Dendritic cell treated with granulocyte-macrophage colony-stimulating factor and Interleukin-4, amounts not matched to agents 40 ng/mL and 50 ng/mL, for 4 days (primary cell): ENCODE data around the gene LRCH4.
A peak's percentile ranks its signal among the peaks of the same experiment; 100 is the strongest.

ENCODE experiments used
- H3K27ac Mint-ChIP-seq: one replicate; pipeline ENCODE4 v1.8.0; 2022; ENCODE audit warnings: mild to moderate bottlenecking, mixed read lengths
- H3K27me3 Mint-ChIP-seq: one replicate; pipeline ENCODE4 v1.8.0; 2022; ENCODE audit warnings: mild to moderate bottlenecking, mixed read lengths
- H3K36me3 Mint-ChIP-seq: one replicate; pipeline ENCODE4 v1.8.0; 2022; ENCODE audit warnings: low read depth, mixed read lengths
- H3K4me1 Mint-ChIP-seq: one replicate; pipeline ENCODE4 v1.8.0; 2022; ENCODE audit warnings: low read depth, mixed read lengths
- H3K4me3 Mint-ChIP-seq: one replicate; pipeline ENCODE4 v1.8.0; 2022; ENCODE audit warnings: mild to moderate bottlenecking, moderate library complexity, mixed read lengths
- H3K9me3 Mint-ChIP-seq: one replicate; pipeline ENCODE4 v1.8.0; 2022; ENCODE audit warnings: mixed read lengths
- intact Hi-C: fragments of 100-400 bp; cut with micrococcal nuclease; formaldehyde crosslinking; loops from one replicate; pipeline ENCODE4 v1.15.0; 2022

Gene LRCH4

DNA sequence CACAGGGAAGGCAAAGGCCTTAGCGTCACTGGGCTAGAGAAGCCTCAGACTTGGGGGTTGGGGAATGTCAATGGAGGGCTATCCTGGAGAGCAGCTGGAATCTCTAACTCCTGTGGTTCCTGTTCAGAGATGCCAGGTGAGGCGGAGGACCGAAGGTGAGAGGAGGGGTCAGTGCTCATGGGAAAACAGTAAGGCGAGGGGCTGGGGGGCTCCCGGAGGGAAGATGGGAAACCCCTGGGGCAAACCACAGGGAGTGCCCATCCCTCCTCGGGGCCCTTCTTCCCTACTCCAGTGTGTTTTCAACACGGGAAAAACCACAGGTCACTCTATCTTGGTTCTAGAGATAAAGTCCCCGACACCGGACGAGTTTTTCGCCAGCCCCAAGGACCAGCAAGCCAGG, 3.3 kb downstream of the LRCH4 start:
- intact Hi-C loops, result loop anchor here (10.0 kb wide), 1 partner anchor 92 kb away; the partner anchor contains the start of gene GNB2
- H3K4me3 Mint-ChIP-seq, result peak overlapping the region; percentile 95
- peak overlapping the region; percentile 90 for H3K27ac Mint-ChIP-seq
- no peaks in the 10 kb centered on the region for H3K9me3 Mint-ChIP-seq
- peaks cover 37% of the 10 kb centered on the region for H3K4me1 Mint-ChIP-seq
- H3K27me3 Mint-ChIP-seq, result no peaks in the 10 kb centered on the region
- H3K36me3 Mint-ChIP-seq, result peaks cover 20% of the 10 kb centered on the region

DNA sequence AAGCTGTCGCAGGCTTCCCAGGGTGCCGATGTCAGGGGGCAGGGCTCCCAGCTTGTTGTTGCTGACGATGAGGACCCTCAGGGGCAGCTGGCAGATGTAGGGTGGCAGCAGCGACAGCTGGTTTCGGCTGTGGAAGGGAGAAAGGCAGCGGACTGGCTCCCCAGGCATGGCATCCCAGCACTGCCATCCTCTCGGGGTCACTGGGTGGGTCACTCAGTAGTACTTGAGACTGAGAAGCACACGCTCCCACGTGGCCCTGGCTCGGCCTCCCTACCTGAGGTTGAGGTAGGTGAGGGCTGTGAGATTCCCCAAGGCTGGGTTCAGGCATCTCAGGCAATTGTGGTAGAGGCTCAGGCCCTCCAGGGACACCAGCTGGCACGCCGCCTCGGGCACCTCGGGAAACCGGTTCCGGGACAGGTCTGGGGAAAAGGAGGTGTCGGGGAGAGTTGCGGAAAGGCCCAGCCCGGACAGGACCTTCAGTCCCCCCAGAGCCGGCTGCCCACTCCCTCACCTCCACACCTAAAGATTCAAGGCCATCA, 3.8 kb downstream of the LRCH4 start:
- peak overlapping the region; percentile 90 for H3K27ac Mint-ChIP-seq
- peak overlapping the region; percentile 95 for H3K4me3 Mint-ChIP-seq
- no peaks in the 10 kb centered on the region for H3K27me3 Mint-ChIP-seq
- H3K36me3 Mint-ChIP-seq, result peaks cover 20% of the 10 kb centered on the region
- intact Hi-C loops, result loop anchor here (10.0 kb wide), 1 partner anchor 93 kb away; the partner anchor contains the start of gene GNB2
- no peaks in the 10 kb centered on the region for H3K9me3 Mint-ChIP-seq
- H3K4me1 Mint-ChIP-seq, result peaks cover 34% of the 10 kb centered on the region

DNA sequence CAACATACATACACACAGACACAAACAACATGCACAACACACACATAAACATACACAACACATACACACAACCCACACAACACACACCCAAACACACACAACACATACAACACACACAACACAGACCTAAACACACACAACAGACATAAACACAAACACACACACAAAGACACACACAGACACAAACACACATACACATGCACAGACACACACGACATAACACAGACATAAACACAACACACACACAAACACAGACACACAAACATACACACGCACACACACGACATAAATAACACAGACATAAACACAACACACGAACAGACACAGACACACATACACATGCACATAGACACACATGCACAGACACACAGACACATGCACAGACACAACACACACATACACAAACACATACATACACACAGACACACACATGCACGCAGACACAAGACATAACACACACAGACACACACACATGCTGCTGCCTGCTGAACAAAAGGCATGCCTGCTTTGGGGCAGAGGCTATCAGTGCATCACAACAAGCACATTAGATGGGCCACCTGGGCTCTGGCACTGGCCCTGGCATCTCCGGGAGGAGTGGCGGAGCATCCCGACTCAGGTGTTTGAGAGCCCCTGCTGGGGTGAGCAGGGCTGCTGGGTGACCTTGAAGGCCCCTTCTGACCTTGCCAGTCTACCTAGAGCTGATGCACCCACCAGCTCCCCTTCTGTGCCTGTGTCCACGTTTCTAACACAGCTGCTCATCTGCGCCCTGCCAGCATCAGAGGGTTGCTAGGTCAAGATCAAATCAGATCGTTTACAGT, 5.3 kb downstream of the LRCH4 start:
- no peaks in the 10 kb centered on the region for H3K9me3 Mint-ChIP-seq
- H3K27me3 Mint-ChIP-seq, result peaks cover 2% of the 10 kb centered on the region
- H3K36me3 Mint-ChIP-seq, result peaks cover 19% of the 10 kb centered on the region
- no peak overlapping the region for H3K4me3 Mint-ChIP-seq
- intact Hi-C loops, result loop anchor here (10.0 kb wide), 1 partner anchor 94 kb away; the partner anchor contains the start of gene GNB2
- H3K4me1 Mint-ChIP-seq, result peaks cover 26% of the 10 kb centered on the region
- no peak overlapping the region for H3K27ac Mint-ChIP-seq

DNA sequence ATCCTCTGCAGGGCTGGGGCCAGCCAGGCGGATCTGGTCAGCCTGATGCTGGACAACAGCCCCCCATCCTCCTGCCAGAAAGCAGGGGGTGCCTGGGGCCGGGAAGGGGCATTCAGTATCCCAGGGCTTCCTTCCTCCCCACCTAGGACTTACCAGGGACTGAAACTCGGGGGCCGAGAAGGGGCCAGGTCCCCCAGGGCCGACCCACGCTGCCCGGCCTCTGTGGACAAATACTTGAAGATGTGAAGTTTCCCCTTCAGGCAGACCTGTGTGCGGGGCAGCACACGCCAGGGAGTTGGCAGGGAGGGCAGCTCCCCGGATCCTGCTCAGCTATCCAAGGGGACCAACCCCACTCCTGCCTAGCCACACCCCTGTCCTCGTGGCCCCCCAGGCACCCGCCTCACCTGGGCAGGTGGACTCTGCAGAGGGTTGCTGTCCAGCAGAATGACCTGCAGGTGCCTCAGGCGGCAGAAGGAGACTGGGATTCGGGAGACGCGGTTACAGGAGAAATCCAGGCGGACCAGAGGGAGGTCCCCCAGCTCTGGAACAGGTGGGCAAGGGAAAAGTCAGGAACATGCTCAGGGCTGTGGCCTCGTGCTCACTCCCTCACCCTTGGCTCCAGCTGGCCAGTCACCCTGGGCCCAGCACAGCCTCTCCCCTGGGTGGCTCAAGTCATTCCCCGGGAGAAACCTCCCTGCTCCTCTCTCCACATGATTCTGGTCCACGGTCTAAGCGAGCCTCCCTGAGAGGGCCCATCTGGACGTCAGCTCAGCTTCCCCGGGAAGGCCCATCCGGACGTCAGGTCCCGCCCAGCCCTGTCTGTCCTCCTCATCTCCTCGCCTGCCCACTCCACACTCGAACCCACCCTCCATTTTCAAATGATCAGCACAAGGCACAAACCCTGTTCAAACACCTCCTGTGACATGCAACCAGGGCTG, 7.4 kb downstream of the LRCH4 start:
- Mint-ChIP-seq H3K36me3 (peaks cover 5% of the 10 kb centered on the region), H3K27ac (no peak overlapping the region)

DNA sequence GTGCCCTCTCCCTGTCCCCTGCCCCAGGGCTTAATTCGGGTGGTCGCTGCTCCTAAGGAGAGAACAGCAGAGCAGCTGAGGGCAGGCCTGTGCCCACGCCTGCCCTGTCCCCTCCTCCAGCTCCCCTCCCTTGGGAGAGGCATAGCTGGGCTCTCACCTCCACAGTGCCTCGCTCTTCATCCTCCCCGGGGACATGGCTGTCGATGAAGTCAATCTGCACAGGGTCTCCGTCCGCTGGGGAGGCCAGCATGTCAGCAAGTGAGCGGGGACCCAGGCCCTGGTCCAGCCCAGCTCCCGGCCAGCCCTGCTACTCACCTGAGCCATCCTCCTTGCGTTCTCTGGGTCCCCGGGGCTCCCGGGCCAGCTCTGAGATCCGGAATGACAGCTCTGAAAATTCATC, 8.4 kb downstream of the LRCH4 start:
- peaks cover 20% of the 10 kb centered on the region for H3K27me3 Mint-ChIP-seq

More for the DNA sequence above, 7.4 kb downstream of the LRCH4 start:
- Mint-ChIP-seq H3K4me1 (peaks cover 25% of the 10 kb centered on the region), H3K9me3 (no peaks in the 10 kb centered on the region), H3K27me3 (peaks cover 10% of the 10 kb centered on the region), H3K4me3 (no peak overlapping the region)
- intact Hi-C loops, result no loop called here

DNA sequence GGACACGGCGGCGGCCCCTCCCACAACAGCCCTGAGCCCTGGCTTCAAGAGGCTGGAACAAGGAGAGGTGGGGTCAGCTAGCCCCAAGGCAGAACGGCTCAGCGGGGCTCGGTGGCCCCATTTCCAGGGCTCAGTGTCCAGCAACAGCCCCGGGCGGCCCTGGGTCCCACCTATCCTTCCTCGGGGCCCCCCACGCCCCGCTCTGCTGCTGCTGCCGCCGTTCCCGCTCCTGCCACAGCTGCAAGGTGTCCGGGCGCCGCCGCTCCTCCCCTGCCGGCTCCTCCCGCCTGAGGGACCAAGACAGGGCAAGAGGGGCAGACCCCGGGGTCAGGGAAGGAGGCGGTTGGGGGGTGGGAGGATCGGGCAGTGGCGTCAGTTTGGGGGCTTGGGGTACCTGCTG, 8.8 kb downstream of the LRCH4 start:
- intact Hi-C loops, result no loop called here
- H3K4me3 Mint-ChIP-seq, result no peak overlapping the region
- H3K4me1 Mint-ChIP-seq, result peaks cover 24% of the 10 kb centered on the region
- peaks cover 24% of the 10 kb centered on the region for H3K27me3 Mint-ChIP-seq
- no peak overlapping the region for H3K27ac Mint-ChIP-seq
- no peaks in the 10 kb centered on the region for H3K36me3 Mint-ChIP-seq
- no peaks in the 10 kb centered on the region for H3K9me3 Mint-ChIP-seq

More for the DNA sequence above, 8.4 kb downstream of the LRCH4 start:
- no peaks in the 10 kb centered on the region for H3K9me3 Mint-ChIP-seq
- H3K36me3 Mint-ChIP-seq, result no peaks in the 10 kb centered on the region
- no peak overlapping the region for H3K27ac Mint-ChIP-seq
- no peak overlapping the region for H3K4me3 Mint-ChIP-seq
- H3K4me1 Mint-ChIP-seq, result peaks cover 24% of the 10 kb centered on the region
- intact Hi-C loops, result no loop called here

DNA sequence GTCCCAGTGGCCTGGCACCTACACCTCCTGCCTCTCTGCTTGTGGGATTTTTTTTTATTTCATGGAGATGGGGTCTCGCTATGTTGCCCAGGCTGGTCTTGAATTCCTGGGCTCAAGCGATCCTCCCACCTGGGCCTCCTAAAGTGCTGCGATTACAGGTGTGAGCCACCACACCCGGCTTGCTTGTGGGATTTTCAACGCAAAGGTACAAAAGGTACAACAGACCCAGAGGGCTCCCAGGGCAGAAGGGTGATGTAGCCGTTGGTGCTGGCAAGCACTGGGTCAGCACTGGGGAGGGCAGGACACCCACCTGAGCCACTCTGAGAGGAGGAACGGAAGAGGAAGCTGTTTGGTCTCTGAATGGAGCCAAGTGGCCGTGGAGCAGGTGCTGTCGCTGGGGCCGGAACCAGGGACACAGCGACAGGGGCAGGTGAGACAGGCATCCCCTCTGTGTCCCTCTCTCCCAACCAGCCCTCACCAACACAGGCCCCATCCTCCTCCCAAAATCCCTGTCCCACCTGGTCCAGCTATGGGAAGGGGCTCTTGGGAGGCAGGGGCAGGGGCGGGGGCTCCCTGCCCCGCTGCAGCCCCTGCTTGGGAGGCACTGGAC, 9.4 kb downstream of the LRCH4 start:
- no peaks in the 10 kb centered on the region for H3K36me3 Mint-ChIP-seq
- H3K4me3 Mint-ChIP-seq, result no peak overlapping the region
- H3K27me3 Mint-ChIP-seq, result peaks cover 30% of the 10 kb centered on the region
- H3K27ac Mint-ChIP-seq, result no peak overlapping the region
- peaks cover 30% of the 10 kb centered on the region for H3K4me1 Mint-ChIP-seq
- no peaks in the 10 kb centered on the region for H3K9me3 Mint-ChIP-seq
- intact Hi-C loops, result no loop called here

DNA sequence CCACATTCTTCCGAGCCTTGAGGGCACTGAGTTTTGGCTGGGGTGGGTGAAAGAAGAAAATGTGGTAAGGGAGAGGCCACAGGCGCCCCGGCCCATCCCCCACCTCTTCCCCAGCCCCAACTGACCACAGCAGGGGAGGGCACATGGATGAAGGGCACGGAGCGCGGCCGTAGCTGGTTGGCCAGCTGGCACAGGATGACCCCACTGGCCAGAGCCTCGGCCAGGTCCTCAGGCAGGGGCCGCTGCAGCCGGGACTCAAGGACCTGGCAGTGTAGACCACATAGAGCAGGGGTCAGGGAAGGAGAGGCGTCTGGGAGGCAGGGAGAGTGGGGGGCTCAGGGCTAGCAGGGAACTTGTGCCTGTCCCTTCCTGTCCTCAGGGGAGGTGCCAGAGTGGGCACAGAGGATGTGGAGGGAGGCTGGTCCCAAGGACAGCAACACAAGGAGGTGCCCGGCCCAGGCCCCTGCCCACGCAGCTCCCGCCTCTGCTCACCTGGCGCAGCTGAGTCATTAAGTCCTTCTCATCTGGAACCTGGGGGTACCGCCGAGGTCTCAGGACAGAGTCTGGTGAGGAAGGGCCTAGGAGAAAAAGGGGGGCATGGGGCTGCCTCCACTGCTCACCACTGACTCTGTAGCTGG, 10.1 kb downstream of the LRCH4 start:
- H3K9me3 Mint-ChIP-seq, result no peaks in the 10 kb centered on the region
- H3K36me3 Mint-ChIP-seq, result no peaks in the 10 kb centered on the region
- H3K4me3 Mint-ChIP-seq, result no peak overlapping the region
- H3K27me3 Mint-ChIP-seq, result peaks cover 36% of the 10 kb centered on the region
- intact Hi-C loops, result no loop called here
- no peak overlapping the region for H3K27ac Mint-ChIP-seq
- H3K4me1 Mint-ChIP-seq, result peaks cover 36% of the 10 kb centered on the region

DNA sequence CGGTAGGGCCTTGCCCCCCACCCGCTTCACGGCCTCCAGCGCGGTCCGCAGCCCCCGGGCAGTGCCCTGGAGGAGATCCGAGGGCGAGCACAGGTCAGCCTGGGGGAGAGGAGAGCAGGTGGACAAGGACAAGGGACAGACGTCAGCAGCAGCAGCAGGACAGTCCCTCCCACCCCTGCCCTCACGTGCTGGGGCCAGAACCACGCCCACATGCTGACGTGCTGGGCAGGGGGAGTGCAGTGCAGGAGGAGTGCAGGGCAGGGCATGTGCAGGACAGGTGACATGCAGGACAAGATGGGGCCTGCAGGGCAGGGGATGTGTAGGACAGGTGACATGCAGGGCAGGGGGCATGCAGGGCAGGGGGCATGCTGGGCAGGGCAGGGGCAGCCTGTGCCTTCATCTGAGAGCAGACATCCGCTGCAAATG, 10.7 kb downstream of the LRCH4 start:
- intact Hi-C loops, result no loop called here
- peaks cover 42% of the 10 kb centered on the region for H3K27me3 Mint-ChIP-seq
- H3K36me3 Mint-ChIP-seq, result no peaks in the 10 kb centered on the region
- H3K9me3 Mint-ChIP-seq, result no peaks in the 10 kb centered on the region
- H3K27ac Mint-ChIP-seq, result no peak overlapping the region
- H3K4me3 Mint-ChIP-seq, result no peak overlapping the region
- peaks cover 43% of the 10 kb centered on the region for H3K4me1 Mint-ChIP-seq

DNA sequence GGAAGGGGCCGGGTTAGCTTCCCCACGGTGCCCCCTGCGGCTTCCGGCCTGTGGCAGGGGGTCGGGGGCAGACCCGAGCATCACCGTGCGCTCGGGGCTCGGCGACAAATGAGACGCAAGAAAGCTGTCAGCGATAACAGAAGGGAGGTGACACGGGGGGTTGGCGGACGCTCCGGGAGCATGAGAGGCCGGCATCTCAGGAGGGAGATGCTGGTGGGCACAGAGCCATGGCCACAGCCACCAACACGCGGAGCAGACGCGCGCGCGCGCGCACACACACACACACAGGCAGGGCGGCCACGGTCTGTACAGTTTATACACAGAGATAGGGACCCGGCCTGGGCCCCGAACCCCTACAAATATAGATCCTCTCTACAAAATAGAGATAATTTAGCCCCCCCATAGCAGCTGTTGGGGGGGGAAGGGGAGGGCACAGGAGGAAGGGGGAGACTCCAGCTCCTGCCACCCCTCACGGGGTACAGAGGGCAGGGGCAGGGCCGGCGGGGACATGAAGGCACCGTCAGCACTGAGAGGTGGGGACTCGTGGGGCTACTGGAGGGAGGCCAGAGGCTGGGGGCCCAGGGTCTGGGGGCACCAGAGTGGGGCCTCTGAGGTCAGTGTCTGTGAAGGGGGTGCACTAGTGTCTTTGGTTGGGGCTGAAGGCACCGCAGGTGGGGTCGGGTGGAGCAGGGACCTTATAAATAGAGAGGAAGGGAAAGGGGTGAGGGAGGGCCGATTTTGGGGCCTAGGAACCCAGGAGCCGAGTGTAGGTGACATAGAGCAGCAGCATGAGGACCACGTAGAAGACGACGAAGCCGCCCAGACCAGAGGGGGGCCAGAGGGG, 11.3 kb downstream of the LRCH4 start:
- H3K27me3 Mint-ChIP-seq, result peaks cover 47% of the 10 kb centered on the region
- H3K4me3 Mint-ChIP-seq, result no peak overlapping the region
- H3K27ac Mint-ChIP-seq, result no peak overlapping the region
- H3K36me3 Mint-ChIP-seq, result no peaks in the 10 kb centered on the region
- H3K9me3 Mint-ChIP-seq, result no peaks in the 10 kb centered on the region
- intact Hi-C loops, result no loop called here
- peaks cover 48% of the 10 kb centered on the region for H3K4me1 Mint-ChIP-seq

DNA sequence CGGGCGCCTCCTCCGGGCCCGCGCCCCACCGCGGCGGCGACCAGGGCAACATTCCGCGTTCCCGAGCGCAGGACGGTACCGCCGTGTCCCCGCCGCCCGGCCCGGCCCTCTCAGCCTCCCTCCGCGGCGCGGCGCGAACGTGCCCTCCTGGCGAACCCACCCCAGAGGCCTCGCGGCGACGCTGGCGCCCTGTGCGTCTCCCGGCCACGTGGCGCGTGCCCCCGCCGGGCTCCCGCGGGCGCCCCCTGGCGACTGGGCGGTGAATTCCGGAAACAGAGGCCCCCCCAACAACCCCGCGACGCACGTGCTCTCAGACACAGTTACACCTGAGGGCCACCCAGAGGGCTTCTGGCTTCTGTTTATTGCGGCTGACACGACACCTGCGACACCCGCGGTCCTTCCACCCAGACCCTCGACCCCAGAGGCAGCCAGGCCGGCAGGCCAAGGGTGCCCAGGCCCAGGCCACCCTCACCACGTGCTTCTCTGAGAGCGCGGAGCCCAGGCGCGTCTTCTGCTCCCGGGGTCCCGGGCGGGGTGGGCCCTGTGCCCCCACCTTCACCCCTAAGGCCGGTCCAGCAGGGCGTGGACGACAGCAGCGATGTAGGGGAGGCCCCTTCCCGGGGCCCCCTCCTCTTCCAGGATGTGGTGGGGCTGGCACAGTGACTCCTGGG, 12.1 kb downstream of the LRCH4 start, which contains the start of gene SAP25:
Gene SAP25 (minus strand): TSS at position 210 of the 671 bp plus-strand sequence. CDS start 158 bp downstream, at position 52.
- intact Hi-C loops, result no loop called here
- Mint-ChIP-seq H3K27me3 (peaks cover 55% of the 10 kb centered on the region), H3K9me3 (no peaks in the 10 kb centered on the region), H3K4me1 (peaks cover 56% of the 10 kb centered on the region), H3K36me3 (no peaks in the 10 kb centered on the region), H3K4me3 (no peak within 1 kb of the TSS), H3K27ac (no peak within 1 kb of the TSS)
